Measurements from ENCODE around the gene KRT6C.

GRCh38 chr12:52493172-52493571, 19.6 kb upstream of the KRT6C start, which contains the start of gene KRT6A:
- TF ChIP-seq EZH2 (IDR thresholded peaks at IDR 0.05; ENCODE audit: insufficient read depth, poor library complexity, severe bottlenecking) (no peak), EZH2phosphoT487 (IDR thresholded peaks at IDR 0.05; ENCODE audit: insufficient read depth, low read depth) (no peak)
